Heart left ventricle (tissue), 16 donors: ENCODE data around the gene RNU5B-1. TPM values are rescaled to one million over a fixed set of nuclear protein-coding genes. Genes with fewer than 3 reads are reported as not detected.
A peak's percentile ranks its signal among the peaks of the same experiment; 100 is the strongest.

Experiments
- ATAC-seq, 4 donors: fragments of 200-7000 bp; cut with Tn5 transposase; one replicate each; pipeline ENCODE4 v1.9.1; 2020 to 2022; ENCODE audit warnings: moderate library complexity in 4 of 4, mild to moderate bottlenecking in 3 of 4, moderate number of reproducible peaks in 1 of 4
- DNase-seq, 5 donors: peaks; one replicate each; pipeline ENCODE4 v3.0.0-alpha.2; 2020
- H3K27ac ChIP-seq, 12 donors: fragments of 200-600 bp; sonication (generic) in 4 of 12; one replicate each; pipeline versions ENCODE4 v1.5.0 to v1.8.0; 2016 to 2022; ENCODE audit warnings: mild to moderate bottlenecking in 2 of 12
- H3K27me3 ChIP-seq, 9 donors: fragments of 200-600 bp; sonication (generic) in 2 of 9; one replicate each; pipeline versions ENCODE4 v1.5.1 to v1.8.0; 2016 to 2022; ENCODE audit warnings: mild to moderate bottlenecking in 3 of 9
- H3K36me3 ChIP-seq, 9 donors: fragments of 200-600 bp; sonication (generic) in 2 of 9; one replicate each; pipeline versions ENCODE4 v1.5.0 to v1.8.0; 2018 to 2022; ENCODE audit warnings: mild to moderate bottlenecking in 2 of 9
- H3K4me1 ChIP-seq, 12 donors: fragments of 200-600 bp; sonication (generic) in 4 of 12; one replicate each; pipeline versions ENCODE4 v1.5.0 to v1.8.0; 2016 to 2022; ENCODE audit warnings: mild to moderate bottlenecking in 3 of 12
- H3K4me3 ChIP-seq, 12 donors: fragments of 200-600 bp; sonication (generic) in 4 of 12; one replicate each; pipeline versions ENCODE4 v1.5.0 to v1.8.0; 2017 to 2022; ENCODE audit warnings: mild to moderate bottlenecking in 9 of 12, moderate library complexity in 4 of 12
- H3K9me3 ChIP-seq, 12 donors: fragments of 200-600 bp; sonication (generic) in 4 of 12; one replicate each; pipeline versions ENCODE4 v1.5.0 to v1.8.0; 2016 to 2022; ENCODE audit warnings: mild to moderate bottlenecking in 1 of 12
- CTCF ChIP-seq, 12 donors: fragments of 200-600 bp; sonication (generic) in 4 of 12; IDR thresholded peaks; one replicate each; pipeline versions ENCODE4 v1.5.0 to v1.8.0; 2018 to 2022; ENCODE audit warnings: antibody characterized with exemption in 12 of 12, mild to moderate bottlenecking in 5 of 12
- POLR2A ChIP-seq, 2 donors: fragments of 450-650 bp; IDR thresholded peaks; one replicate each; pipeline ENCODE4 v1.6.1; 2017; ENCODE audit warnings: antibody characterized with exemption in 2 of 2, mild to moderate bottlenecking in 2 of 2, moderate library complexity in 2 of 2
- WGBS, 4 donors: extraction: QIAGEN DNeasy Blood & Tissue Kit in 2 of 4; methylation state at CpG; one replicate each; pipeline versions ENCODE4 v1.1.5 to v1.1.7; 2013 to 2018; 5-methylcytosine and 5-hydroxymethylcytosine counted together
- intact Hi-C, 10 donors: fragments of 100-400 bp; cut with DNase I; formaldehyde crosslinking; loops; one replicate each; pipeline versions ENCODE4 v1.11.1 to v1.14.2; 2022
- polyA plus RNA-seq, 2 donors: library from polyadenylated mRNA; stranded (reverse); fragments of 200-250 nt; gene quantifications; one replicate each; pipeline ENCODE4 v1.2.3, GENCODE V29; 2013
- total RNA-seq, 9 donors: library from RNA; depleted of rRNA in 2 of 9; stranded (reverse); fragments of >200 nt in 2 of 9; fragmentation: NEBNext Ultra II Directional in 3 of 9; extraction: Animal tissue kit (Norgen Biotek cat#: 25700) in 3 of 9; gene quantifications; one replicate each; pipeline versions ENCODE4 v1.1.0 to v1.2.4, GENCODE V29; 2016 to 2023
- donor health status: ischemic (EF 13 %, LVEDD 7.1; RV severe dilation, severe dysfunction).
- donor health status: healthy with polysubstance abuse.
- donor health status: DM: no; HTN: yes; CAD: no.
- donor health status: DM: no; HTN: no; CAD: no.
- donor health status: ischemic (EF 25% LVEDD 6.9; RV normal size, moderate dysfunction).
- donor health status: ischemic (EF 25% LVEDD 5.7; RV mildly dilated, moderate dysfunction).
- donor health status: healthy.
- donor health status: DM: yes; HTN: yes; CAD: no.
- donor health status: ischemic (EF 35%, LVEDD 5.7; RV mildly dilated, moderate dysfunction).
- donor health status: nonischemic (EF 11% LVEDD 7.7; RV severe dilation, severe dysfunction).
- donor health status: DM: yes; HTN: yes; CAD: no.
- donor health status: PGD.
- donor health status: ischemic (EF 29% LVEDD 5.4; RV normal size, mild dysfunction).
- donor health status: nonischemic (EF 23%, LVEDD 6.1; RV moderate dilation, normal function).

The RNU5B-1 gene
- total and polyA plus RNA-seq, 11 donors, result 18.6 to 30.4 TPM; not detected in 9

GRCh38 chr15:65287520-65287855 lies 17.0 kb upstream of the RNU5B-1 start:
- TF ChIP-seq CTCF (IDR thresholded peaks at IDR 0.05) (no peak), POLR2A (IDR thresholded peaks at IDR 0.05) (no peak)
- Histone ChIP-seq H3K27me3 (no peaks in the 10 kb centered on the region), H3K36me3 (no peaks in the 10 kb centered on the region), H3K27ac (peak overlapping the region; percentile 70 to 95 (median 91)), H3K9me3 (no peaks in the 10 kb centered on the region), H3K4me3 (peak overlapping the region in 3 of 12 donors; percentile 71 to 81 (median 80)), H3K4me1 (peaks cover 0 to 21% (median 15%) of the 10 kb centered on the region in 12 donors)
- DNase-seq, result no peak
- intact Hi-C loops, result loop anchor here in 3 of 10 donors (5.0 kb wide), 1 partner anchor 100 kb away; the partner anchor contains the start of gene CLPX (in 3 of the 3)
- no peak for ATAC-seq
- WGBS, 4 donors, result 91 to 95% (median 93%) methylated on average over 3 of the region's 3 CpGs

GRCh38 chr15:65289261-65289854 lies 15.1 kb upstream of the RNU5B-1 start:
- DNase-seq (no peak), ATAC-seq (no peak)
- Histone ChIP-seq H3K9me3 (no peaks in the 10 kb centered on the region), H3K27ac (no peak overlapping the region), H3K4me1 (peaks cover 0 to 20% (median 12%) of the 10 kb centered on the region in 12 donors), H3K27me3 (no peaks in the 10 kb centered on the region), H3K4me3 (no peak overlapping the region), H3K36me3 (no peaks in the 10 kb centered on the region)
- intact Hi-C loops, result loop anchor here in 3 of 10 donors (5.0 kb wide), 1 partner anchor 102 kb away; the partner anchor contains the start of gene CLPX (in 3 of the 3)
- TF ChIP-seq CTCF (IDR thresholded peaks at IDR 0.05), result no peak
- no peak for TF ChIP-seq POLR2A (IDR thresholded peaks at IDR 0.05)
- WGBS, 4 donors, result 82 to 87% (median 84%) methylated on average over 7 of the region's 7 CpGs

- no peak for TF ChIP-seq POLR2A (IDR thresholded peaks at IDR 0.05)
- TF ChIP-seq CTCF (IDR thresholded peaks at IDR 0.05), result no peak
- intact Hi-C loops, result loop anchor here in 2 of 10 donors (10.0 kb wide), 2 partner anchors 235 to 255 kb away; no protein-coding TSS in a partner anchor
- 87 to 89% (median 88%) methylated on average over 7 of the region's 7 CpGs for WGBS, 4 donors
- DNase-seq (no peak), ATAC-seq (no peak)
- Histone ChIP-seq H3K27ac (no peak overlapping the region), H3K4me3 (no peak overlapping the region), H3K4me1 (peaks cover 0 to 15% (median 9%) of the 10 kb centered on the region in 12 donors), H3K27me3 (no peaks in the 10 kb centered on the region), H3K9me3 (no peaks in the 10 kb centered on the region), H3K36me3 (no peaks in the 10 kb centered on the region)
These were observed 14.2 kb upstream of the RNU5B-1 start for GRCh38 chr15:65290228-65290627.

- peaks cover 0 to 18% (median 0%) of the 10 kb centered on the region in 12 donors for H3K4me1 ChIP-seq
- 76 to 89% (median 79%) methylated on average over 1 of the region's 1 CpG for WGBS, 4 donors
These were observed 11.4 kb upstream of the RNU5B-1 start for GRCh38 chr15:65292938-65293518.

More at GRCh38 chr15:65292938-65293518, 11.4 kb upstream of the RNU5B-1 start:
- no peak for TF ChIP-seq POLR2A (IDR thresholded peaks at IDR 0.05)
- no peak for TF ChIP-seq CTCF (IDR thresholded peaks at IDR 0.05)
- no peak overlapping the region for H3K27ac ChIP-seq
- no peaks in the 10 kb centered on the region for H3K36me3 ChIP-seq
- ATAC-seq, result no peak
- no peaks in the 10 kb centered on the region for H3K9me3 ChIP-seq
- intact Hi-C loops, result loop anchor here in 2 of 10 donors (10.0 kb wide), 2 partner anchors 238 to 258 kb away; no protein-coding TSS in a partner anchor
- no peaks in the 10 kb centered on the region for H3K27me3 ChIP-seq
- DNase-seq, result no peak
- no peak overlapping the region for H3K4me3 ChIP-seq
